Left renal cortex interstitium (tissue), 4 donors: ENCODE measurements around the gene PCED1B. TPM values are rescaled to one million over a fixed set of nuclear protein-coding genes. Genes with fewer than 3 reads are reported as not detected.
"Not testable (repeated sequence)": the region's sequence is repeated elsewhere in the genome, so short reads cannot be mapped to it uniquely, and the experiment has no call there.

ENCODE experiments used
- DNase-seq, 4 donors: peaks; one replicate each; pipeline ENCODE4 v3.0.0-alpha.2; 2013; ENCODE audit warnings: low read depth in 4 of 4, low spot score in 2 of 4, missing footprints in 1 of 4
- polyA plus RNA-seq, 4 donors: library from polyadenylated mRNA; unstranded; fragments of 120-200 nt; gene quantifications; one replicate each; pipeline ENCODE4 v1.2.1, GENCODE V29; 2013; ENCODE audit not compliant: insufficient read length in 4 of 4

PCED1B gene, protein sequence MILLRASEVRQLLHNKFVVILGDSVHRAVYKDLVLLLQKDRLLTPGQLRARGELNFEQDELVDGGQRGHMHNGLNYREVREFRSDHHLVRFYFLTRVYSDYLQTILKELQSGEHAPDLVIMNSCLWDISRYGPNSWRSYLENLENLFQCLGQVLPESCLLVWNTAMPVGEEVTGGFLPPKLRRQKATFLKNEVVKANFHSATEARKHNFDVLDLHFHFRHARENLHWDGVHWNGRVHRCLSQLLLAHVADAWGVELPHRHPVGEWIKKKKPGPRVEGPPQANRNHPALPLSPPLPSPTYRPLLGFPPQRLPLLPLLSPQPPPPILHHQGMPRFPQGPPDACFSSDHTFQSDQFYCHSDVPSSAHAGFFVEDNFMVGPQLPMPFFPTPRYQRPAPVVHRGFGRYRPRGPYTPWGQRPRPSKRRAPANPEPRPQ
- polyA plus RNA-seq: 1 to 10 TPM; 4.0 to 5.9 (median 4.4) TPM

DNA sequence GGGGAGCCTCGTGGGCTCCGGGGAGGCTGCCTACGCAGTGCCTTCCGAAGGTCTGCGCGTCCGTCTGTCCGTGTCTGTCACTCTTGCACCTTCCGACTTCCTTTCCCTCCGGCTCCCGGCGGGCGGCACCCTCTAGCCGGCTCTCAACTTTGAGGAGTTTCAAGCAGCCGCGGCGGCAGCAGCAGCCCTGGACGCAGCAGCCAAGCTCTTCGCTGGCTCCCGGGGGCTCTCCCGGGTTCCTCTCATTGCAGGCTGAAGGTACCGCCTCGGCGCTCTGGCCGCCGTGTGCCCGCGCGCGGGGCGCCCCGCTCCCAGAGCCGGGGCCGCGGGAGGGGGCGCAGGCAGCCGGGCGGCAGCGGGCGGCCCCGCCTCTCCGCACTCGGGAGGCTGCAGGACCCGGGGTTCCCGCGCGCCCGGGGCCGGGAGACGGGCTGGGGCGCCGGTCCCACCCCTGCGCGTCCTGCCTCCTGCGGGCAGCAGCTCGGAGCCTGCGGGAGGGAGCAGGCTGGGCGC lies at the start of gene PCED1B, which contains the start of gene AMIGO2:
Gene PCED1B, plus strand, starts transcription at position 154 of the 513 bp plus-strand sequence. CDS start 155,443 bp downstream, outside the sequence.
Gene AMIGO2, minus strand, starts transcription at position 492 of the 513 bp plus-strand sequence. CDS start 957 bp downstream, outside the sequence.
- no peak for DNase-seq

DNA sequence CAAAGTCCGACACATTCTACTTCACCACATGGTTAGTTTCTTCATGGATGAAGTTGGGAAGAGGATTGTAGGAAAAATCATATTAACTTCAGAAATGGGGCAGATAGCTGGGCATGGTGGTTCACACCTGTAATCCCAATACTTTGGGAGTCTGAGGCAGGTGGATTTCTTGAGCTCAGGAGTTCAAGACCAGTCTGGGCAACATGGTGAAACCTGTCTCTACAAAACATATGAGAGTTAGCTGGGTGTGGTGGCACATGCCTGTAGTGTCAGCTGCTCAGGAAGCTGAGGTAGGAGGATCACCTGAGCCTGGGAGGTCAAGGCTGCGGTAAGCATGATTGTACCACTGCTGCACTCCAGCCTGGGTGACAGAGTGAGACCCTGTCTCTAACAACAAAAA lies 49.5 kb upstream of the PCED1B start:
- no peak for DNase-seq

DNA sequence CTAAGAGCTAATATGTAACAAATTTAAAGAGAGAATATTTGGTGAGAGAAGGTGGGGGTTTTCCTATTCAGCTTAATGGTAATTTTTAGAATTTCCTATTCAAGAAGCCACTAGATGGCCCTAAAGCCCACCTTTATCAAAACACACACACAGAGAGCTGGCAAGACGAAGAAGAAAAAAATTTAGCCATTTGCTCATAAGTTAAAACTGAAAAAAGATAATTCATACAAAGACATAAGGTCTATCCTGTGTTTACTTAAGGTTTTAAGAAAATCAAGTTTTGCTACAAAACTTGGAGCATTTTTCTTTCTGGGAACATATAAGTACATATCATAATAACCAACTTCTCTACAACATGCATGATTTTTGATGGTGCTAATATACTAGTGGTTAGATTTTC lies 46.8 kb upstream of the PCED1B start:
- DNase-seq: peak in 2 of 4 donors; percentile 32 to 55

DNA sequence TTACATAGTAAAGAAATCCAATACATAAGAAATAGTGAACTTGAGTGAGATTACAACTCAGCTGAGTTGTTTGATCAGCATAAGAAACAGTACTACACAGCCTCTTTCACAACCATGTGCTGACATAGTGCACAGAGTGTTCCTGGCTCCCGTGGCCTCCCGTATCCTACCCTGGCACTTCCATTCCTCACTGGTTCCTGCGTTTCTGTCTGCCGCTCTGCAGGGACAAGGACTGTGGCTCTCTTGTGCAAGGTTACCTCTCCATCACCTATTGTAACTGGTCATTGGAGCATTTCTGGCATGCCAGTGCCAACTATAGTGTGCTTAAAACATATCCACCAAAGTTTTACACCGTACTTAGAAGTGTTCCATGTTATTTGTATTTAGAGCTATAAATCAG lies 46.3 kb upstream of the PCED1B start:
- DNase-seq: no peak

DNA sequence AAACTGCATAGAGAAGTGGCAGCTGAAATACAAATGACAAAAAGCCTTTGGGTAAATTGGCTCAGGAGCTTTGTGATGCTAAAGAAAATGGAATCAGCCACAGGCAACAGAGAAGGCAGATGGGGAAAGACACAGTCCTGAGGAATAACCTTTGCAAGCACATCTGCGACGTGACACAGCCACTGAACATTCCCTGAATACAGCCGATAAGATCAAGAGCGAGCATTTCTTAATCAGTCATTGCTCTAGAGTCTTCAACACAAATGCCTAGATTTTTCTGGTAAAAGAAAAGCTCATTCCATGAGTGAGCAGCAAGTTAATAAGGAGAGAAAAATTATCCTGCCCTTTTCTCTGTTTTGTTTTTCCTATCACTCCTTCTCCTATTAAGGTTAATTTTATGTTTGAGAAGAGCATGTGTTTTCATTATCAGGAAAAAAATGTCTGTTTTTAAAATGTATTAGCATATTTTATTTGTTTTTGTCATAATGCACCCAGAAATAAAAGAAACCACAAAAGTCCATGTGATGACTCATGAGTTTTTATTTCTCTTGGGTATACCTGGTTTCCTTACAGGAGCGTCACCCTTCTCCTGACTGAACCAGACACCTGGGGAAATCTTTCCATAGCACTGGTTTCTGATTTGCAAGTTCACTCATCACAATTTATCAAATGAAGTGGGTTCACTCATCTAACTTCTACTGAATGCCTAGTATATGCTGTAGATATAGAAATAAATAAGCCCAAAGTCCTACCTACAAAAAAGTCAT lies 45.4 kb upstream of the PCED1B start:
- no peak for DNase-seq

DNA sequence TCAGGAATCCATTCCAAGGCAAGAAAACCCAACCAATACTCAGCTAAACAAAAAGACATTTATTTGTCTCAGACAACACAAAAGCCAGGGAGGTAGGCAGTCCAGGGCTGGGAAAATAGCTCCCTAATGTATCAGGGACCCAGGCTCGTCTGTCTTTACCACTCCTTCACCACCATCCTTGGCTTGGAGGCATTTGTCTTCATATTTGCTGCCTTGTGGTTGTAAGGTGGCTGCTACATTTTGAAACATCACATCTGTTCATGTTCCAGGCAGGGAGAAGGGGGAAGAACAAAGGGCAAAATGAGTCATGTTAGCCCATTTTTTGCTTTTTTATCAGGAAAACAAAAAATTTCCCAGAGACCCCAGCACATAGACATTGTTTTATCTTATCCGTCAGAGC lies 44.8 kb upstream of the PCED1B start:
- no peak for DNase-seq

DNA sequence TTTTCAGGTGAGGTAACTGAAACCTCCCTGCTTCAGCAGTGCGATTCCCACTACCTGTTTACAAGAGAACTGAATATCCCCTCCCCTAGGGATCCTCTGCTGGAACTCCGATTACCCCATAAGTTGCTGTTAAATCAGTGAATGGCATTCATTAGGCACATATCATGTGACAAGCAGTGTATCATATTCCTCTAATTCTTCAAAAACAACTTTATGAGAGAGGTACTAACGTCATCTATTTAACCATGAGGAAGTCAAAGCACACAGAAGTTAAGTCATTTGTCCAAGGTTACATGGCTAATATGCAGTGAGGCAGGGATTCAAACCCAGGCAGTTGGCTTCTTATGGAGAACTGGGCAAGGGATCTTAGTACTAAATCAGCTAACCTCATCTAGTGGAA lies 43.9 kb upstream of the PCED1B start:
- no peak for DNase-seq

DNA sequence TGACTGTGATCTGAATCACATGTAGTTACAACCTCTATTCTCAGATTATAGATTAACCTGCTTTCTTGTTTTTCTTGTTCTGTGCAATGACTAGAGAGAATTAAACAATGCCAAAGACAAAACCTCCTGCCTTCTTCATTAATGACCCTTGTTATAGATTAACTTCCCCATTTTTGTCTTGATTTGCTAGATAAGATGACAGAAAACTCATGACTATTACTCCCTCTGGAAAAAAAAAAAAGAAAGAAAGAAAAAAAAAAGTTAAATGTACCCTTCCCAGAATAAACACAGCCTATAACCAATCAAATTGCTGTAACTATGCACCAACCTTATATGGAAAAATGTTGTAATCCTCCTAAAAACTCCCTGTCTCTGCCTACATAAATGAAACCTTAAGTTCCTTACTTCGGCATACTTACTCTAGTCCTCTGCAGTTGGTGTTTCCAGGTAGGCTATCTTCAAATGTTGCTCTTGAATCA lies 41.1 kb upstream of the PCED1B start:
- peak in 2 of 4 donors; percentile 14 to 43 for DNase-seq

DNA sequence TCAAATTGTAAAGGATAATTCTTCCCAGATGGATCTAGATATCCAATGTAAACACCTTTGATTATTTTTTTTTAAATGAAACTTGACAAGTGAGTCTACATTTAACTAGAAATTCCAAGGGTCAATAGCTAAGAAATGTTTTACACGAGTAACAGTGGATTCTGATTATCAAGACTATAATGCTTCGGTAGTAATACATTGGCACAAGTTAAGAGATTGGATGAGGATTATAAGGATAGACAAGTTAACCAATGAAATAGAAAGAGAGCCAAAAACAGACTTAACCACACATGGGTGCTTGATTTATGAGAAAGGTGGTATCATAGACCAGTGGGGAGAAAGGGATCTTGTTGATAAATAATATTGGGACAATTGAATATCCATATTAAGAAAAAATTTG lies 40.3 kb upstream of the PCED1B start:
- DNase-seq: no peak

DNA sequence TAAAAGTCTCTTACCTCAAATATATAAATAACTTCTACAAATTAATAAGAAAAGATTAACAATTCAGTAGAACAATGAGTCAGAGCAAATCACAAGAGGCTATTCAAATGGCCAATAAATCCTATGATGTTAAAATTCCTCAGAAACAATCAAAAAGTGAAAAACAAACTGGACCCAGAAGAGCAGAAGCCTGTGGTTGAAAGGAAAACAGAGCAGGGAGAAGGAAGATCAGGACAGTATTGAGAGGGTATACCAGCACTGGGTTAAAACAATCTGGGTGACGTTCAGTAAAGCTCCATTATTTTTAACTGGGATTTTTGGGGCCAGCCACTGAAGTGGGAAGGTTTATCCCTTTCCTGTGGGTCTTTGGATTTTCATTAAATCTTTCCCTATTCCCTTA lies 39.7 kb upstream of the PCED1B start:
- no peak for DNase-seq

DNA sequence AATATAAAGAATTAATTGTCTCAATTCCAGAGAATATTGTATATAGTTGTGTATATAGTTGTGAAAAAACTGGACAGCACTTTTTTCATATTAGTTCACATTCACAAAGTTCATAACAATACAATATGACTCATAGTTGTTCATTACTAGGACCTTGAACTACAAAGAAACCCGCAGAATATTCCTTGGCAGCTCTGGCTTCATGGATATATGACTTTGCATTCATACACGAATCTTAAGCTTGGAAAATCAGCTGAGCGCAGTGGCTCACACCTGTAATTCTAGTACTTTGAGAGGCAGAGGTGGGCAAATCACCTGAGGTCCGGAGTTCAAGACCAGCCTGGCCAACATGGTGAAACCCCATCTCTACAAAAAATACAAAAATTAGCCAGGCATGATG lies 38.1 kb upstream of the PCED1B start:
- no peak for DNase-seq

DNA sequence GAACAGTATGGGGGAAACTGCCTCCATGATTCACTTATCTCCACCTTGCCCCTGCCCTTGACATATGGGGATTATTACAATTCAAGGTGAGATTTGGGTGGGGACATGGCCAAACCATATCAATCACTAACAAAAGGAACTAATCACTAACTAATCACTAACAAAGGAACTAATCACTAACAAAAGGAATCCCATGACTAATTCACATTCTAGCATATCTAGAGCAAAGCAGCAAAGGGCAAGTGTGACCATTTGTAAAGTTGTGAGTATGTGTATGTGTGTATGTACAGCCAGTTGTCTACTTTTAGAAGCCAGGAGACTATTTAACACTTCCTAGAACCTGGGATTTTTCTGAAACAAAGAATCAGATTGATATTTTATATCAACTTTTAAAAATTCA lies 30.9 kb upstream of the PCED1B start:
- DNase-seq: no peak

DNA sequence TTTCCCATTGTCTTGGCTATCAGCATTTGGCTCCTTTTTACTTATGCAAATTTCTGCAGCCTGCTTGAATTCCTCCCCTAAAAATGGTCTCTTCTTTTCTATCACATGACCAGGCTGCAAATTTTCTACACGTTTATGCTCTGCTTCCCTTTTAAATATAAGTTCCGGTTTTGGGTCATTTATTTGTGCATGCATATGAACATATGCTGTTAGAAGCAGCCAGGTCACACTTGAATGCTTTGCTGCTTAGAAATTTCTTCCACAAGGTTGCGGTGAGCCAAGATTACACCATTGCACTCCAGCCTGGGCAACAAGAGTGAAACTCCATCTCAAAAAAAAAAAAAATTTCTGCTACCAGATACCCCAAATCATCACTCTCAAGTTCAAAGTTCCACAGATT lies 28.1 kb upstream of the PCED1B start:
- DNase-seq: not testable (repeated sequence)

DNA sequence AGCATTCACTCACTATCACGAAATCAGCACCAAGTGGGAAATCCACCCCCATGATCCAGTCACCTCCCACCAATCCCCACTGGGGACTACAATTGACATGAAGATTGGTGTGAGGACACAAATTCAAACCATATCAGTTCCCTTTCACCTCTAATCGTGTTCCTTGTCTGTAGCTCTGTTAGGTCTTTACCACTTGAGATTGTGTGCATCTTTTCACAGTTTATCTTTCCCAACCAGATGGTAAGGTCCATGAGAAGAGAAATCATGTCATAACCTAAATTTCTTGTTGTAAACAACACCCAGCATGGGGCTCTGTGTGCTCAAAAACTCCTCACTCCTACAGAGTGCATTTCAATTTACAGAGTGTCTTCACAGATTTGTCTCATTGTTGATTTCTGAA lies 27.1 kb upstream of the PCED1B start:
- DNase-seq: no peak

DNA sequence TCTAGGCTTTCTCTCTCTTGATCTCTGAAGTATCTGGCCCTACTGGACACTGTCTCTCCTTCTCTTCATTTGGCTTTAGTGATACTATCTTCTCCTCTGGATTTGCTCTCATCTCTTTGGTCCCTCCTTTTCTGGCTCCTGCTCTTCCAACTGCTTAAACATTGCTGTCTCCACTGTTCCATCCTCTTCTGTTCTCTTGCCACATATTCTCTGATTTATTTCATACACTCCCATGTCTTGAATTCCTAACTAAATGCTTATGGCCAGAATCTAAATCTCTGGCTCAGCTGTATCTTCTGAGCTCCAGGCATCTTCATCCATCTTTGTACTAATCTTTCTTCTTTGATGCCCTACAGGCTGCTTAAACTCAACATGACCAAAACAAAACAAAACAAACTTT lies 25.5 kb upstream of the PCED1B start:
- DNase-seq: no peak

DNA sequence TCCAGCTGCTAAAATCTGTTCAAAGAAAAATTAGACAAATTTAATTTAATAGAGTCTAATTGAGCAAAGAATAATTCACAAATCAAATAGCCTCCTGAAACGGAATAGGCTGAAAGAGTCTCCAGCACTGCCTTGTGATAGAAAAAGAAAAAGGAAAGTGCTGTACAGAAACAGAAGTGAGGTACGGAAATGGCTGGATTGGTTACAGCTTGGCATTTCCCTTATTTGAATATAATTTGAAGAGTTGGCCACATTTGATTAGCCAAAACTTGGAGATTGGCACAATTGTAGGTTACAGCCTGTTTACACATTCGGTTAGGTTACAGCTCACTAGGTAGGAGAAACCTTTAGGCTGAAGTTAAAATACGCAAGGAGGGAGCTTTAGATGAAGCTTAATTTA lies 24.8 kb upstream of the PCED1B start:
- no peak for DNase-seq

DNA sequence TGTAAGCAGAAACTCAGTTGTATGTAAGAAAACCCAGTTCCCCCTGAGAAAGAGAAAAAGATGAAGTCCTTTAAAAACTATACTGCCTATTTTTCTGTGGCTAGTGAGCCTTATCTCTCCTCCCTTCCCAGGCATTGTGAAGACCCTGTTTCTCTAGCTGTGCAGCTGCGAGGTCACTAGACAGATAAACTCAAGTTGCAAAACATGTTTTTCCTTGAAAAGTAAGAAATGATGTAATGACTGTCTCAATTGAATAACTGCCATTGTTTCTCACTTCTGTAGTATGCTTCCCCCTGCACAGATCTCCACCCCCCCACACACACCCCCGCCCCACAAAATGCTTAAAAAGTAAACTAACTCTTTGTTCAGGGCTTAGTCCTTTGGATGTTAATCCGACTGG lies 23.6 kb upstream of the PCED1B start:
- DNase-seq: not testable (repeated sequence)

DNA sequence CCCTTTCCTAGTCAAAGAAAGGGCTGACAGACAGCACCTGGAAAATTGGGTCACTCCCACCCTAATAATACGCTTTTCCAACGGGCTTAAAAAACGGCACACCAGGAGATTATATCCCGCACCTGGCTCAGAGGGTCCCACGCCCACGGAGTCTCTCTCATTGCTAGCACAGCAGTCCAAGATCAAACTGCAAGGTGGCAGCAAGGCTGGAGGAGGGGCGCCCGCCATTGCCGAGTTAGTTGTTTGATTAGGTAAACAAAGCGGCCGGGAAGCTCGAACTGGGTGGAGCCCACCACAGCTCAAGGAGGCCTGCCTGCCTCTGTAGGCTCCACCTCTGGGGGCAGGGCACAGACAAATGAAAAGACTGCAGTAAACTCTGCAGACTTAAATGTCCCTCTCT lies 22.5 kb upstream of the PCED1B start:
- DNase-seq: not testable (repeated sequence)

DNA sequence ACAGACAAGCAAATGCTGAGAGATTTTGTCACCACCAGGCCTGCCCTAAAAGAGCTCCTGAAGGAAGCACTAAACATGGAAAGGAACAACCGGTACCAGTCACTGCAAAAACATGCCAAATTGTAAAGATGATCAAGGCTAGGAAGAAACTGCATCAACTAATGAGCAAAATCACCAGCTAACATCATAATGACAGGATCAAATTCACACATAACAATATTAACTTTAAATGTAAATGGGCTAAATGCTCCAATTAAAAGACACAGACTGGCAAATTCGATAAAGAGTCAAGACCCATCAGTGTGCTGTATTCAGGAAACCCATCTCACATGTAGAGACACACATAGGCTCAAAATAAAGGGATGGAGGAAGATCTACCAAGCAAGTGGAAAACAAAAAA lies 20.8 kb upstream of the PCED1B start:
- DNase-seq: not testable (repeated sequence)

DNA sequence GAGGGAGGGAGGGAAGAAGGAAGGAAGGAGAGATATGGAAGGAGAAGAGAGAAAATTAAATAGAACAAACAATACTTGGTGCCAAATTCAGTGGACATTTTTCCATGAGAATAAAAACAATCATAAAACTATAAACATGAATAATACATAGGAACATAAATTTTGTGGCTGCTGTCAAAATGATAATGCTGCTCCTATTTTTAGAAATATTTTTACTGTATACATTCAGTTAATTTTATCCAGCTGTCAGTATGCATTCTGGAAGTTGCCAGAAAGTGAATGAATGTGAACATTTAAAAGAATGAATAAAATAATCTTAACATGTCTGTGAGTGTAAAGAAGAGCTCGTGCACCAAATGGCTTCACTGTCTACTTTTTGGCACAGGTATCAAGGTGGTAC lies 13.9 kb upstream of the PCED1B start:
- DNase-seq: no peak

DNA sequence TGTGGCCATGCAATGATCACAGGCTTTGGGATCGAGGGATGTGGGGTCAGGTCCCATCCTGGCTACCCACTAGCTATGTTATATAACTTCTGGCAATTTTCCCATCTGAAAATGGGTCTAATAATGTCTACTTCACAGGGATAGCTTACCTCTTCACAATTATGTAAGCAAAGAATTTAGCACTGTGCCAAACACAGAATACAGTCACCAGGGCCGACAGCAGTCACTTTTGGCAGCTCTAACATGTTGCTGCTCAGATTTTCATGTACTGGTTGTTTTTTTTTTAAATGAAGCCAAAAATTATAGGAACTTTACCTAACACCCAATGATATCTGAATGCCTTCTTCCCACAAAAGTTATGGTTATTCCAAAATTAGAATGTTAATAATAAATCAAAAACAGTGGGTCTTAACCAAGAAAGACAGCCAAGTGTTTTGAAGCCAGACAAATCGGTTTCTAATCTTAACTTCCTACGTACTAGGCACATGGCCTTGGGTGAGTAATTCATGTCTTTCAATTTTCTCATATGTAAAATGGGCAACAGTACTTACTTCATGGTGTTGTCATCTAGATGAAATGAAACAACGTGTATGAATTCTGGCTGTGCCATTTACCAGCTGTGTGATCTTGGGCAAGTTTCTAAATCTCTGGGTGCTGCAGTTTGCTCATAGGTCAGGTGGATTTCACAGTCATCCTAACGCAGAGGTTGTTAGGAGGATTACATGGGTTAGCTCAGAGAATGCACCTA lies 13.0 kb upstream of the PCED1B start:
- no peak for DNase-seq
